Activated CD8-positive, alpha-beta memory T cell treated with anti-CD3 and anti-CD28 coated beads for 24 hours (primary cell): ENCODE data around the gene FBH1.
"Not testable (repeated sequence)": the region's sequence is repeated elsewhere in the genome, so short reads cannot be mapped to it uniquely, and the experiment has no call there.

ENCODE experiments used
- DNase-seq: peaks from one replicate; pipeline ENCODE4 v3.0.0-alpha.2; 2020

Gene FBH1

GRCh38 chr10:5961405-5962100 is 71.5 kb downstream of the FBH1 start:
- no peak for DNase-seq

- not testable (repeated sequence) for DNase-seq
Observed at GRCh38 chr10:5962358-5962940, 72.4 kb downstream of the FBH1 start.

GRCh38 chr10:5963071-5963470 is 73.0 kb downstream of the FBH1 start:
- no peak for DNase-seq

- DNase-seq: no peak
Observed at GRCh38 chr10:5963591-5963990, 73.5 kb downstream of the FBH1 start.

- DNase-seq: no peak
Observed at GRCh38 chr10:5964736-5965135, 74.7 kb downstream of the FBH1 start.

- DNase-seq: no peak
Observed at GRCh38 chr10:5965266-5965665, 75.2 kb downstream of the FBH1 start.

- DNase-seq: peak; percentile 38
Observed at GRCh38 chr10:5968037-5968680, 78.1 kb downstream of the FBH1 start.

GRCh38 chr10:5968681-5969453 is 78.8 kb downstream of the FBH1 start:
- peak; percentile 44 for DNase-seq

- DNase-seq: no peak
Observed at GRCh38 chr10:5970066-5970465, 80.0 kb downstream of the FBH1 start.

GRCh38 chr10:5970527-5970926 is 80.5 kb downstream of the FBH1 start:
- no peak for DNase-seq

- peak; percentile 54 for DNase-seq
Observed at GRCh38 chr10:5971315-5971832, 81.3 kb downstream of the FBH1 start.

- DNase-seq: peak; percentile 32
Observed at GRCh38 chr10:5971886-5972285, 81.8 kb downstream of the FBH1 start.

GRCh38 chr10:5973069-5973468 is 83.0 kb downstream of the FBH1 start:
- no peak for DNase-seq

GRCh38 chr10:5975641-5976473 is 85.8 kb downstream of the FBH1 start:
- DNase-seq: peak; percentile 80

GRCh38 chr10:5976512-5977470 is 86.7 kb downstream of the FBH1 start:
- DNase-seq: peak; percentile 83

- peak; percentile 93 for DNase-seq
Observed at GRCh38 chr10:5977471-5978229, 87.6 kb downstream of the FBH1 start, which contains the start of gene IL15RA. IL15RA (minus strand) TSS chr10:5977543; CDS start chr10:5977492, 51 bp downstream.

- DNase-seq: no peak
Observed at GRCh38 chr10:5978230-5978489, 88.1 kb downstream of the FBH1 start.

- no peak for DNase-seq
Observed at GRCh38 chr10:5981529-5981928, 91.5 kb downstream of the FBH1 start.

GRCh38 chr10:5983774-5984173 is 93.7 kb downstream of the FBH1 start:
- peak; percentile 30 for DNase-seq

- DNase-seq: no peak
Observed at GRCh38 chr10:5985029-5985428, 95.0 kb downstream of the FBH1 start.
